ENCODE data around the gene YBEY.

DNA sequence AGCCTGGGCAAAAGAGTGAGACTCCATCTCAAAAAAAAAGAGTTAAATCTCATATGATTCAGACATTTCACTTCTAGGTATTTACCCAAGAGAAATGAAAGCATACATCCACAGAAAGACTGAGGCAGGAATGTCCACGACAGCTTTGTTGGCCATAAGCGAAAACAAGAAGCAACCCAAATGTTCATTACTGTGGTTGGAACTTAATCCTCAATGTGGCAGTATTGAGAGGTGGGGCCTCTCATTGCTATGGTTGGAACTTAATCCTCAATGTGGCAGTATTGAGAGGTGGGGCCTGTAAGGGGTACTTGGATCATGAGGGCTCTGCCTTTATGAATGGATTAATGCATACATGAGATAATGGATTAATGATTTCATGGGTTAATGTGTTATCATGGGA lies 22.3 kb downstream of the YBEY start:
- TF ChIP-seq CTCF (IDR thresholded peaks at IDR 0.05; ENCODE audit: insufficient read depth, low read length, poor library complexity, severe bottlenecking) (no peak), EZH2phosphoT487 (conservative IDR thresholded peaks at IDR 0.05; ENCODE audit: low read length) (no peak)
